NCI-H1105 treated with DMSO at 0.1 percent for 48 hours (cell line): ENCODE results near the gene LYPD6B.

Experiments used
- DNase-seq: peaks from one replicate; lab custom pipeline; 2025; lab: John Stamatoyannopoulos, UW

The LYPD6B gene

GRCh38 chr2:149125031-149125725 is 86.7 kb downstream of the LYPD6B start:
- peak; percentile 70 for DNase-seq

- DNase-seq = no peak
Measured at GRCh38 chr2:149129433-149129832, 90.9 kb downstream of the LYPD6B start.

GRCh38 chr2:149132339-149132738 is 93.8 kb downstream of the LYPD6B start:
- no peak for DNase-seq

GRCh38 chr2:149132901-149133300 is 94.4 kb downstream of the LYPD6B start:
- DNase-seq = no peak

GRCh38 chr2:149134335-149134923 is 95.9 kb downstream of the LYPD6B start:
- no peak for DNase-seq

- DNase-seq = no peak
Measured at GRCh38 chr2:149136111-149136510, 97.6 kb downstream of the LYPD6B start.

GRCh38 chr2:149141046-149141445 is 102.5 kb downstream of the LYPD6B start:
- DNase-seq = no peak

- DNase-seq = no peak
Measured at GRCh38 chr2:149143734-149144133, 105.2 kb downstream of the LYPD6B start.

- DNase-seq = no peak
Measured at GRCh38 chr2:149145314-149146295, 107.1 kb downstream of the LYPD6B start.

- DNase-seq = no peak
Measured at GRCh38 chr2:149146876-149147275, 108.4 kb downstream of the LYPD6B start.

- DNase-seq = no peak
Measured at GRCh38 chr2:149148194-149149006, 109.9 kb downstream of the LYPD6B start.

GRCh38 chr2:149149007-149149297 is 110.5 kb downstream of the LYPD6B start:
- DNase-seq = no peak

GRCh38 chr2:149152469-149152953 is 114.0 kb downstream of the LYPD6B start:
- no peak for DNase-seq

- DNase-seq = no peak
Measured at GRCh38 chr2:149155196-149155969, 116.9 kb downstream of the LYPD6B start.

GRCh38 chr2:149155988-149156387 is 117.5 kb downstream of the LYPD6B start:
- no peak for DNase-seq

GRCh38 chr2:149156971-149157740 is 118.7 kb downstream of the LYPD6B start:
- no peak for DNase-seq

- no peak for DNase-seq
Measured at GRCh38 chr2:149158957-149159356, 120.5 kb downstream of the LYPD6B start.

GRCh38 chr2:149160195-149160594 is 121.7 kb downstream of the LYPD6B start:
- DNase-seq = peak; percentile 40

GRCh38 chr2:149160701-149161217 is 122.3 kb downstream of the LYPD6B start:
- peak; percentile 40 for DNase-seq
